Measurements from ENCODE around the gene PRDM16.

The PRDM16 gene

DNA sequence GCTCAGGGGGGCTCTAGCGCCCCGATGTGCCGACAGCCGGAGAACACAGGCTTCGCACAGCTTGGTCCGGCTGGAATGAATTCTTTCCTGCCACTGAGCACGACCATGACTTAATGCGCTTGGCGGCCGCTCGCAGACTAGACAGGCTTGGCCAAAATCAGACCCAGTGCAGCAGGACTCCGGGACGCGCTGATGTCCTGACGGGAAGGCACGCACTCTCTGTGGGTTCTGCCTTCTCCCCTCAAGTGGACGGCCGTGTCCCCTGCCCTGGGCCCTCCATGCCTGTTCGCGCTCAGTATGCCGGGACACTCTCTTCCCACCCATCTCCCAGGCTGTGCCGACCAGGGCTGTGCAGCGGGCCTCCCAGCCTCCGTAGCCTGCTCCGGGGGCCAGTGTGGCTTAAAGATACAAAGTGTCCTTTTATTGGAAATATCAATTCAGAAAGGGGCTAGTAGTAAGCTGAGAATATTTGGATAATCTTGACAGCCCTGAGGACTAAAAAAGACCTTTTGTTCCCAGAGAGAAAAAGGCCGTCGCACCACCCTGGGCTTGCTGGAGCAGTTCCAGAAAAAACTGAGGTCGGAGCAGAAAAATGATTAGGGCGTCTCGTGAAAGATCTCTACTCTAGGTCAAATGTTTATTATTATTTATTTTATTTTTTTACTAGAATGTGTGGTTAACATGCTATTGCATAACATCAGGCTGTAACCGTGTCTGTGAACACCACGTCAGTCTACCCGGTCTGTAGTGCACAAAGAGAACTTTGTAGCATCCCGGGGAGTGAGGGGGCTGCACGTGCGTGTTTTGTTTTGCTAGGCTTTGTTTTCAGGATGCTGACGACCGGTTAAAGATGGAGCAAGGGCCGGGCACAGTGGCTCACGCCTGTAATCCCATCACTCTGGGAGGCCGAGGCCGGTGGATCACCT is 297.4 kb downstream of the PRDM16 start:
- Histone ChIP-seq H2AFZ (ENCODE audit: low read length) (no peak overlapping the region), H3K79me1 (ENCODE audit: low read depth, low read length) (no peaks in the 10 kb centered on the region), H3K36me3 (replicated peaks in 1 of 2; ENCODE audit: control insufficient read depth in 2 of 2, insufficient read depth in 2 of 2, low read length in 2 of 2) (no peaks in the 10 kb centered on the region), H3K23ac (ENCODE audit: low read depth, low read length, poor library complexity) (no peak overlapping the region), H3K9me3 (replicated peaks in 1 of 2; ENCODE audit: control insufficient read depth in 2 of 2, insufficient read depth in 1 of 2, low read depth in 1 of 2, low read length in 2 of 2) (peaks cover 0 to 2% of the 10 kb centered on the region in 2 donors), H3K9ac (ENCODE audit: low read depth, low read length, poor library complexity) (peak overlapping the region; percentile 22), H3K14ac (ENCODE audit: low read length) (no peak overlapping the region), H3K27ac (replicated peaks; ENCODE audit: low read length) (no peak overlapping the region), H4K8ac (ENCODE audit: low read depth, low read length) (no peak overlapping the region), H4K91ac (ENCODE audit: low read depth, low read length, poor library complexity) (no peak overlapping the region), H2BK120ac (ENCODE audit: low read depth, low read length) (peak overlapping the region; percentile 11), H2BK15ac (ENCODE audit: low read length) (no peak overlapping the region), H2AK5ac (ENCODE audit: low read depth, low read length) (peak overlapping the region; percentile 51), H2BK5ac (ENCODE audit: low read length) (no peak overlapping the region), H3K18ac (ENCODE audit: low read length) (peak overlapping the region; percentile 82), H3K4me2 (ENCODE audit: insufficient read depth, low read length, poor library complexity, severe bottlenecking) (no peak overlapping the region), H3K4me3 (ENCODE audit: low read length in 2 of 2) (no peak overlapping the region), H3K4me1 (ENCODE audit: control insufficient read depth in 2 of 2, insufficient read depth in 1 of 2, low read depth in 1 of 2, low read length in 2 of 2) (peaks cover 0 to 19% of the 10 kb centered on the region in 2 donors), H3K4ac (ENCODE audit: low read length) (no peak overlapping the region), H2BK12ac (ENCODE audit: low read length) (peak overlapping the region; percentile 28), H3K27me3 (ENCODE audit: control insufficient read depth in 3 of 3, insufficient read depth in 3 of 3, low read depth in 1 of 3, low read length in 3 of 3) (peaks cover 0 to 82% (median 2%) of the 10 kb centered on the region in 3 experiments)
- DNase-seq (ENCODE audit: low spot score) = no peak
- WGBS, 2 donors (ENCODE audit: extremely low coverage in 2 of 2, insufficient read length in 2 of 2, insufficient replicate concordance in 1 of 2) = no CpG with 5 or more reads among the region's 42 CpGs

DNA sequence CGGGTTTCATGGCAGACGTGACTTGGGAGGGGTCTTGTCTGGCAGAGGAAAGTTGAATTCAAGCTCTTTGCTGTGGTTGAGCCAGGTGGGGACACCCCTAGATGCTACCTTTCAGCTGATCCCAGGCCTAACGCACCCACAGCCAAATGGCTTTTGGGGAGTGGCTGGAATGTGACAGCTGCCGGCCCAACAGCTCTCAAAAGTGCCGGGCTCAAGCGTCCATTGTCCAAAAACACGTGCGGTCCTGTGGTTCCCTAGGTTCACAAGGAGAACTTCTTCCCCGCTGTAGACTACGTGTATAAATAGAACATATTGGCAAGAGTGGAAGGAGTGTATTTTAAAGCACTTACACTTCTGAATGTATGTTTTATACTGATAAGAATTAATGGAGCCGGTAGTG is 298.4 kb downstream of the PRDM16 start:
- Histone ChIP-seq H3K9me3 (replicated peaks in 1 of 2; ENCODE audit: control insufficient read depth in 2 of 2, insufficient read depth in 1 of 2, low read depth in 1 of 2, low read length in 2 of 2) (peaks cover 0 to 2% of the 10 kb centered on the region in 2 donors), H2AK5ac (ENCODE audit: low read depth, low read length) (no peak overlapping the region), H2BK12ac (ENCODE audit: low read length) (no peak overlapping the region), H3K36me3 (replicated peaks in 1 of 2; ENCODE audit: control insufficient read depth in 2 of 2, insufficient read depth in 2 of 2, low read length in 2 of 2) (no peaks in the 10 kb centered on the region), H3K4me1 (ENCODE audit: control insufficient read depth in 2 of 2, insufficient read depth in 1 of 2, low read depth in 1 of 2, low read length in 2 of 2) (peaks cover 0 to 19% of the 10 kb centered on the region in 2 donors), H2BK15ac (ENCODE audit: low read length) (no peak overlapping the region), H2BK120ac (ENCODE audit: low read depth, low read length) (no peak overlapping the region), H3K18ac (ENCODE audit: low read length) (no peak overlapping the region), H4K8ac (ENCODE audit: low read depth, low read length) (no peak overlapping the region), H3K27ac (replicated peaks; ENCODE audit: low read length) (no peak overlapping the region), H3K9ac (ENCODE audit: low read depth, low read length, poor library complexity) (no peak overlapping the region), H3K14ac (ENCODE audit: low read length) (no peak overlapping the region), H4K91ac (ENCODE audit: low read depth, low read length, poor library complexity) (no peak overlapping the region), H3K4me3 (ENCODE audit: low read length in 2 of 2) (no peak overlapping the region), H3K27me3 (ENCODE audit: control insufficient read depth in 3 of 3, insufficient read depth in 3 of 3, low read depth in 1 of 3, low read length in 3 of 3) (peaks cover 0 to 74% (median 2%) of the 10 kb centered on the region in 3 experiments), H3K4me2 (ENCODE audit: insufficient read depth, low read length, poor library complexity, severe bottlenecking) (no peak overlapping the region), H3K4ac (ENCODE audit: low read length) (no peak overlapping the region), H2AFZ (ENCODE audit: low read length) (no peak overlapping the region), H2BK5ac (ENCODE audit: low read length) (no peak overlapping the region), H3K23ac (ENCODE audit: low read depth, low read length, poor library complexity) (no peak overlapping the region), H3K79me1 (ENCODE audit: low read depth, low read length) (no peaks in the 10 kb centered on the region)
- DNase-seq (ENCODE audit: low spot score) = no peak
- no CpG with 5 or more reads among the region's 11 CpGs for whole genome bisulfite sequencing, 2 donors (ENCODE audit: extremely low coverage in 2 of 2, insufficient read length in 2 of 2, insufficient replicate concordance in 1 of 2)

DNA sequence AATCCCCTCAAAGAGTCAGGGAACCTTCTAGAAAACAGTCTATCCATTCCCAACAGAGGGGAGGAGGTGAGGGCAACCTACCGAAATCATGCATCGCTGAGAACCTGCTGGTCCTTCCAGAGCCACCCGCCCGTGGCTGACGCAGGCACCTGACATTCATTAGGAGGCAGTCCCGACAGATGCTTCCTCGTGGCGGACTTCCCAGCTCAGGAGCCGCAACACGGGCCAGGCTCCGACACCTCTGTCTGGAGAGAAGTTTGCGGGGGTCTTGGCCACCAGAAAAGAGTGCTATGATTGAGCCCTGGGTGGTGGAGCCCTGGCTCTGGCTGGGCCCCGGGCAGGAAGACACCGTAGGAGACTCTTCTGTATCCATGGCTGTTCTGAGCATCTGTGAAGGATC is 299.1 kb downstream of the PRDM16 start:
- Histone ChIP-seq H3K4me2 (ENCODE audit: insufficient read depth, low read length, poor library complexity, severe bottlenecking) (no peak overlapping the region), H2BK5ac (ENCODE audit: low read length) (no peak overlapping the region), H2BK15ac (ENCODE audit: low read length) (no peak overlapping the region), H2AK5ac (ENCODE audit: low read depth, low read length) (no peak overlapping the region), H4K8ac (ENCODE audit: low read depth, low read length) (no peak overlapping the region), H3K79me1 (ENCODE audit: low read depth, low read length) (no peaks in the 10 kb centered on the region), H2BK120ac (ENCODE audit: low read depth, low read length) (no peak overlapping the region), H3K9me3 (replicated peaks in 1 of 2; ENCODE audit: control insufficient read depth in 2 of 2, insufficient read depth in 1 of 2, low read depth in 1 of 2, low read length in 2 of 2) (peaks cover 0 to 2% of the 10 kb centered on the region in 2 donors), H3K4me1 (ENCODE audit: control insufficient read depth in 2 of 2, insufficient read depth in 1 of 2, low read depth in 1 of 2, low read length in 2 of 2) (peaks cover 0 to 14% of the 10 kb centered on the region in 2 donors), H3K4me3 (ENCODE audit: low read length in 2 of 2) (no peak overlapping the region), H3K14ac (ENCODE audit: low read length) (peak overlapping the region; percentile 59), H3K18ac (ENCODE audit: low read length) (peak overlapping the region; percentile 39), H3K27ac (replicated peaks; ENCODE audit: low read length) (no peak overlapping the region), H3K9ac (ENCODE audit: low read depth, low read length, poor library complexity) (no peak overlapping the region), H3K23ac (ENCODE audit: low read depth, low read length, poor library complexity) (no peak overlapping the region), H2AFZ (ENCODE audit: low read length) (no peak overlapping the region), H2BK12ac (ENCODE audit: low read length) (no peak overlapping the region), H4K91ac (ENCODE audit: low read depth, low read length, poor library complexity) (no peak overlapping the region), H3K4ac (ENCODE audit: low read length) (no peak overlapping the region), H3K36me3 (replicated peaks in 1 of 2; ENCODE audit: control insufficient read depth in 2 of 2, insufficient read depth in 2 of 2, low read length in 2 of 2) (no peaks in the 10 kb centered on the region), H3K27me3 (ENCODE audit: control insufficient read depth in 3 of 3, insufficient read depth in 3 of 3, low read depth in 1 of 3, low read length in 3 of 3) (peaks cover 0 to 67% (median 0%) of the 10 kb centered on the region in 3 experiments)
- no peak for DNase-seq (ENCODE audit: low spot score)
- WGBS, 2 donors (ENCODE audit: extremely low coverage in 2 of 2, insufficient read length in 2 of 2, insufficient replicate concordance in 1 of 2) = no CpG with 5 or more reads among the region's 14 CpGs

DNA sequence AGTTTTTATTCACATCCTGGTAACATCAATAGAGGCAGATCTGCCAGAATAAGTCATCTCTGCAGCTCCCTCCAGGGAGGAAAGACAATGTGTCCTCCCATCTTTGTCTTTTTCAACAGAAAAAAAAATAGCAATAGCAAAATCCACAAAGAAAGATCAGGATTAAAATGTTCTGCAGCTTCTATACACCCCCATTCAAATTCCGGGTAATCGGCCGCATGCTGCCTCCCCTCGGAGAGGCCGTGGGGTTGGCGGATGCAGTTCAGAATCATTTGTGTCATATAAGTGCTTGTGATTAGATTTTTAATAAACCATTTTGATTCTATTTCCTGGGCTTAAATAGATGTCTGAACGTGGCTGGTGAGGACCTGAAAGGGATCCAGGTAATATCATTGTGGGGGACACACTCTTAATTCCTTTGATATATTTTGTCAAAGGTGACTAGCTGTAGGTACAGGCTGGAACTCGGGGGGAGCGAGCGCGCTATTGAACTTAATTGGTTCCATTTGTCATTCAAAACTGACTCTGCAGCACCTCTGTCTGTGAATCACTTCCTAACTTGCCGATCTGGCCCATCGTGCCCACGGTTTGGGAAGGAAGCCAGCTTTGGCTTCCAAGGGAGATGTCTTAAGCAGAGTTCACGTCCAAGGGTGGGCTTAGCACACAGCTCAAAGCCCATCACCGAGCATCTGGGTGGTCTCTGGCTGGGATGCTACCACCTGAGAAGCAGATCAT is 299.9 kb downstream of the PRDM16 start:
- Histone ChIP-seq H3K4me2 (ENCODE audit: insufficient read depth, low read length, poor library complexity, severe bottlenecking) (no peak overlapping the region), H3K14ac (ENCODE audit: low read length) (no peak overlapping the region), H2AK5ac (ENCODE audit: low read depth, low read length) (no peak overlapping the region), H3K9ac (ENCODE audit: low read depth, low read length, poor library complexity) (no peak overlapping the region), H3K79me1 (ENCODE audit: low read depth, low read length) (no peaks in the 10 kb centered on the region), H3K23ac (ENCODE audit: low read depth, low read length, poor library complexity) (no peak overlapping the region), H4K91ac (ENCODE audit: low read depth, low read length, poor library complexity) (no peak overlapping the region), H2BK12ac (ENCODE audit: low read length) (no peak overlapping the region), H3K27ac (replicated peaks; ENCODE audit: low read length) (no peak overlapping the region), H3K27me3 (ENCODE audit: control insufficient read depth in 3 of 3, insufficient read depth in 3 of 3, low read depth in 1 of 3, low read length in 3 of 3) (peaks cover 0 to 62% (median 0%) of the 10 kb centered on the region in 3 experiments), H3K4ac (ENCODE audit: low read length) (no peak overlapping the region), H3K9me3 (replicated peaks in 1 of 2; ENCODE audit: control insufficient read depth in 2 of 2, insufficient read depth in 1 of 2, low read depth in 1 of 2, low read length in 2 of 2) (peaks cover 0 to 2% of the 10 kb centered on the region in 2 donors), H2BK5ac (ENCODE audit: low read length) (no peak overlapping the region), H3K18ac (ENCODE audit: low read length) (no peak overlapping the region), H3K4me1 (ENCODE audit: control insufficient read depth in 2 of 2, insufficient read depth in 1 of 2, low read depth in 1 of 2, low read length in 2 of 2) (peaks cover 0 to 9% of the 10 kb centered on the region in 2 donors), H4K8ac (ENCODE audit: low read depth, low read length) (no peak overlapping the region), H2BK15ac (ENCODE audit: low read length) (no peak overlapping the region), H2AFZ (ENCODE audit: low read length) (no peak overlapping the region), H3K36me3 (replicated peaks in 1 of 2; ENCODE audit: control insufficient read depth in 2 of 2, insufficient read depth in 2 of 2, low read length in 2 of 2) (no peaks in the 10 kb centered on the region), H2BK120ac (ENCODE audit: low read depth, low read length) (no peak overlapping the region), H3K4me3 (ENCODE audit: low read length in 2 of 2) (no peak overlapping the region)
- no peak for DNase-seq (ENCODE audit: low spot score)
- no CpG with 5 or more reads among the region's 16 CpGs for WGBS, 2 donors (ENCODE audit: extremely low coverage in 2 of 2, insufficient read length in 2 of 2, insufficient replicate concordance in 1 of 2)

Measured in neuronal stem cell (in vitro differentiated cells).